Activated CD4-positive, alpha-beta memory T cell treated with anti-CD3 and anti-CD28 coated beads, Interleukin-2, amount 10 ng/mL, durations not matched to agents 7 days and 5 days (primary cell): Measurements from ENCODE around the gene SIRT1. TPM values are rescaled to one million over a fixed set of nuclear protein-coding genes. Genes with fewer than 3 reads are reported as not detected.

Experiments used
- CTCF ChIA-PET: fragments of 350-600 bp; sonication (Branson Sonifier 250); formaldehyde crosslinking; loops from one replicate; lab custom pipeline; 2021; ENCODE audit warnings: antibody characterized with exemption, inconsistent platforms; lab: Charles Lee
- POLR2A ChIA-PET: fragments of 350-600 bp; sonication (Branson Sonifier 250); formaldehyde crosslinking; loops from one replicate; lab custom pipeline; 2021; ENCODE audit warnings: antibody characterized with exemption; lab: Charles Lee
- DNase-seq: peaks from one replicate; pipeline ENCODE4 v3.0.0-alpha.2; 2020
- H3K27ac Mint-ChIP-seq: one replicate; pipeline ENCODE4 v1.8.0; 2021; ENCODE audit warnings: mild to moderate bottlenecking, mixed read lengths
- H3K27me3 Mint-ChIP-seq: one replicate; pipeline ENCODE4 v1.8.0; 2021; ENCODE audit warnings: mixed read lengths
- H3K36me3 Mint-ChIP-seq: one replicate; pipeline ENCODE4 v1.8.0; 2021; ENCODE audit warnings: low read depth, mixed read lengths
- H3K4me1 Mint-ChIP-seq: one replicate; pipeline ENCODE4 v1.8.0; 2021; ENCODE audit warnings: mixed read lengths
- H3K4me3 Mint-ChIP-seq: one replicate; pipeline ENCODE4 v1.8.0; 2021; ENCODE audit warnings: mild to moderate bottlenecking, mixed read lengths
- H3K9me3 Mint-ChIP-seq: one replicate; pipeline ENCODE4 v1.8.0; 2021; ENCODE audit warnings: mixed read lengths
- total RNA-seq, 2 experiments: library from RNA; stranded (reverse); gene quantifications; one replicate each; pipeline ENCODE4 v1.2.3, GENCODE V29; 2021

SIRT1 gene
- total RNA-seq, 2 experiments from 2014 or later = 25.8 to 28.5 TPM

GRCh38 chr10:67884842-67885670 lies 600 bp downstream of the SIRT1 start:
- Mint-ChIP-seq H3K9me3 (no peaks in the 10 kb centered on the region), H3K27me3 (no peaks in the 10 kb centered on the region), H3K4me3 (peak overlapping the region; percentile 94), H3K27ac (peak overlapping the region; percentile 90), H3K36me3 (peaks cover 41% of the 10 kb centered on the region), H3K4me1 (peaks cover 40% of the 10 kb centered on the region)
- CTCF ChIA-PET = interaction anchor here (1.0 to 3.4 kb wide), 5 partner anchors 29 to 270 kb away, joined by 5 to 22 read pairs (median 6); no protein-coding TSS in a partner anchor
- peak; percentile 83 for DNase-seq
- POLR2A ChIA-PET = interaction anchor here (0.6 to 5.9 kb wide), 26 partner anchors 10 to 835 kb away, joined by 3 to 55 read pairs (median 3); partner anchors contain the start of genes HNRNPH3 and PBLD

- no peaks in the 10 kb centered on the region for H3K9me3 Mint-ChIP-seq
- no peak for DNase-seq
- no peak overlapping the region for H3K4me3 Mint-ChIP-seq
- no peaks in the 10 kb centered on the region for H3K27me3 Mint-ChIP-seq
- POLR2A ChIA-PET = interaction anchor here (1.6 kb wide), 1 partner anchor 10 kb away, joined by 5 read pairs; the partner anchor contains the start of gene SIRT1
- CTCF ChIA-PET = interaction anchor here (1.1 to 2.1 kb wide), 2 partner anchors 38 to 105 kb away, joined by 3 to 10 read pairs; no protein-coding TSS in a partner anchor
- peaks cover 59% of the 10 kb centered on the region for H3K36me3 Mint-ChIP-seq
- H3K4me1 Mint-ChIP-seq = peaks cover 14% of the 10 kb centered on the region
- no peak overlapping the region for H3K27ac Mint-ChIP-seq
Observed at GRCh38 chr10:67893637-67894036, 9.2 kb downstream of the SIRT1 start.

- Mint-ChIP-seq H3K4me1 (peaks cover 5% of the 10 kb centered on the region), H3K27me3 (no peaks in the 10 kb centered on the region), H3K27ac (no peak overlapping the region), H3K4me3 (no peak overlapping the region), H3K9me3 (no peaks in the 10 kb centered on the region), H3K36me3 (peaks cover 70% of the 10 kb centered on the region)
- DNase-seq = no peak
- CTCF ChIA-PET = interaction anchor here (1.0 kb wide), 1 partner anchor 14 kb away, joined by 4 read pairs; no protein-coding TSS in a partner anchor
- POLR2A ChIA-PET = interaction anchor here (1.2 kb wide), 1 partner anchor 18 kb away, joined by 3 read pairs; no protein-coding TSS in a partner anchor
Observed at GRCh38 chr10:67903581-67903980, 19.1 kb downstream of the SIRT1 start.

- Mint-ChIP-seq H3K4me3 (no peak overlapping the region), H3K4me1 (peaks cover 9% of the 10 kb centered on the region), H3K36me3 (peaks cover 77% of the 10 kb centered on the region), H3K9me3 (no peaks in the 10 kb centered on the region), H3K27ac (peak overlapping the region; percentile 7), H3K27me3 (no peaks in the 10 kb centered on the region)
- ChIA-PET POLR2A (no interaction called here), CTCF (no interaction called here)
- no peak for DNase-seq
Observed at GRCh38 chr10:67912331-67912946, 28.0 kb downstream of the SIRT1 start.

- no peak overlapping the region for H3K4me3 Mint-ChIP-seq
- H3K9me3 Mint-ChIP-seq = no peaks in the 10 kb centered on the region
- H3K27me3 Mint-ChIP-seq = no peaks in the 10 kb centered on the region
- DNase-seq = no peak
- H3K4me1 Mint-ChIP-seq = peaks cover 9% of the 10 kb centered on the region
- ChIA-PET CTCF (interaction anchor here (0.6 kb wide), 1 partner anchor 21 kb away, joined by 3 read pairs; no protein-coding TSS in a partner anchor), POLR2A (no interaction called here)
- H3K36me3 Mint-ChIP-seq = peaks cover 68% of the 10 kb centered on the region
- H3K27ac Mint-ChIP-seq = no peak overlapping the region
Observed at GRCh38 chr10:67914777-67915340, 30.4 kb downstream of the SIRT1 start.

- Mint-ChIP-seq H3K27ac (no peak overlapping the region), H3K4me1 (peaks cover 8% of the 10 kb centered on the region), H3K36me3 (peaks cover 57% of the 10 kb centered on the region), H3K9me3 (no peaks in the 10 kb centered on the region), H3K4me3 (no peak overlapping the region), H3K27me3 (no peaks in the 10 kb centered on the region)
- DNase-seq = no peak
- CTCF ChIA-PET = interaction anchor here (1.0 to 2.5 kb wide), 3 partner anchors 13 to 129 kb away, joined by 3 to 9 read pairs (median 4); no protein-coding TSS in a partner anchor
- POLR2A ChIA-PET = no interaction called here
Observed at GRCh38 chr10:67917169-67917568, 32.7 kb downstream of the SIRT1 start.

- Mint-ChIP-seq H3K9me3 (no peaks in the 10 kb centered on the region), H3K27ac (no peak overlapping the region), H3K36me3 (peaks cover 52% of the 10 kb centered on the region), H3K27me3 (no peaks in the 10 kb centered on the region), H3K4me1 (peaks cover 7% of the 10 kb centered on the region), H3K4me3 (no peak overlapping the region)
- POLR2A ChIA-PET = interaction anchor here (0.8 kb wide), 1 partner anchor 9 kb away, joined by 3 read pairs; no protein-coding TSS in a partner anchor
- CTCF ChIA-PET = interaction anchor here (1.0 to 2.5 kb wide), 3 partner anchors 14 to 130 kb away, joined by 3 to 9 read pairs (median 4); no protein-coding TSS in a partner anchor
- no peak for DNase-seq
Observed at GRCh38 chr10:67917679-67918078, 33.2 kb downstream of the SIRT1 start.

GRCh38 chr10:67921065-67921464 lies 36.6 kb downstream of the SIRT1 start:
- CTCF ChIA-PET = no interaction called here
- no peak overlapping the region for H3K4me3 Mint-ChIP-seq
- H3K27me3 Mint-ChIP-seq = no peaks in the 10 kb centered on the region
- H3K4me1 Mint-ChIP-seq = peaks cover 3% of the 10 kb centered on the region
- peaks cover 42% of the 10 kb centered on the region for H3K36me3 Mint-ChIP-seq
- POLR2A ChIA-PET = no interaction called here
- H3K27ac Mint-ChIP-seq = no peak overlapping the region
- H3K9me3 Mint-ChIP-seq = no peaks in the 10 kb centered on the region
- no peak for DNase-seq

GRCh38 chr10:67923551-67923950 lies 39.1 kb downstream of the SIRT1 start:
- H3K36me3 Mint-ChIP-seq = peaks cover 35% of the 10 kb centered on the region
- H3K4me3 Mint-ChIP-seq = no peak overlapping the region
- POLR2A ChIA-PET = no interaction called here
- CTCF ChIA-PET = no interaction called here
- no peaks in the 10 kb centered on the region for H3K9me3 Mint-ChIP-seq
- no peak for DNase-seq
- H3K27ac Mint-ChIP-seq = no peak overlapping the region
- no peaks in the 10 kb centered on the region for H3K27me3 Mint-ChIP-seq
- no peaks in the 10 kb centered on the region for H3K4me1 Mint-ChIP-seq

- CTCF ChIA-PET = interaction anchor here (0.9 kb wide), 1 partner anchor 135 kb away, joined by 4 read pairs; no protein-coding TSS in a partner anchor
- Mint-ChIP-seq H3K27ac (no peak overlapping the region), H3K4me1 (no peaks in the 10 kb centered on the region), H3K4me3 (no peak overlapping the region), H3K36me3 (peaks cover 30% of the 10 kb centered on the region), H3K27me3 (no peaks in the 10 kb centered on the region), H3K9me3 (no peaks in the 10 kb centered on the region)
- no peak for DNase-seq
- POLR2A ChIA-PET = no interaction called here
Observed at GRCh38 chr10:67924136-67924535, 39.7 kb downstream of the SIRT1 start.

- CTCF ChIA-PET = no interaction called here
Observed at GRCh38 chr10:67925449-67926005, 41.1 kb downstream of the SIRT1 start.

GRCh38 chr10:67926951-67927350 lies 42.5 kb downstream of the SIRT1 start:
- H3K36me3 Mint-ChIP-seq = peaks cover 36% of the 10 kb centered on the region
- H3K4me3 Mint-ChIP-seq = no peak overlapping the region
- POLR2A ChIA-PET = interaction anchor here (1.0 kb wide), 1 partner anchor 9 kb away, joined by 3 read pairs; no protein-coding TSS in a partner anchor
- no peak for DNase-seq
- CTCF ChIA-PET = interaction anchor here (0.7 kb wide), 1 partner anchor 138 kb away, joined by 4 read pairs; no protein-coding TSS in a partner anchor
- no peak overlapping the region for H3K27ac Mint-ChIP-seq
- no peaks in the 10 kb centered on the region for H3K4me1 Mint-ChIP-seq
- H3K9me3 Mint-ChIP-seq = no peaks in the 10 kb centered on the region
- no peaks in the 10 kb centered on the region for H3K27me3 Mint-ChIP-seq

More at GRCh38 chr10:67925449-67926005, 41.1 kb downstream of the SIRT1 start:
- DNase-seq = no peak
- POLR2A ChIA-PET = no interaction called here
- Mint-ChIP-seq H3K4me1 (no peaks in the 10 kb centered on the region), H3K4me3 (no peak overlapping the region), H3K27me3 (no peaks in the 10 kb centered on the region), H3K36me3 (peaks cover 30% of the 10 kb centered on the region), H3K9me3 (no peaks in the 10 kb centered on the region), H3K27ac (no peak overlapping the region)
